CD4-positive, alpha-beta T cell treated with Interleukin-6 at 100 ng/mL for 8 hours (primary cell): ENCODE data around the gene MRGPRF.

Source experiments
- DNase-seq: peaks from one replicate; pipeline ENCODE4 v3.0.0-alpha.2; 2020; ENCODE audit warnings: mixed read lengths, low spot score

Gene MRGPRF

GRCh38 chr11:69013009-69013951 is at the start of gene MRGPRF:
Gene MRGPRF (minus strand): TSS chr11:69013246. CDS start chr11:69009901, 3,345 bp downstream.
- DNase-seq = no peak

GRCh38 chr11:69062169-69062855 is 49.3 kb upstream of the MRGPRF start:
- DNase-seq = no peak

DNA sequence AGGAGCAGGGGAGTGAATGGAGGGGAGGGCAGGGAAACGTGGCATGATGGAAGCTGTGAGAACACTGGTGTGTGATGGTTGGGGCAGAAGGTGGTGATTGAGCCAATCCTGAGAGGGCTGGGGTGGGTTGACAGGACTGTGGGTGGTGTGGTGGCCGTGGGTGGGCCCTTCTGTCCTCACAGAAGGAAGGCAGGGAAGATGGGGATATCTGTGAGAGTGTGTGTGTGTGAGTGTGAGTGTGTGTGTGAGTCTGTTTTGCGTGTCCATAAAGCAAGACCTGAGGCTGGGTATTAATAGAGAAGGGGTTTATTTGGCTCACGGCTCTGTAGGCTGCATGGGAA is 48.6 kb upstream of the MRGPRF start:
- no peak for DNase-seq

GRCh38 chr11:69060806-69061712 is 48.0 kb upstream of the MRGPRF start:
- DNase-seq = no peak

GRCh38 chr11:69059985-69060384 is 46.9 kb upstream of the MRGPRF start:
- no peak for DNase-seq

GRCh38 chr11:69059429-69059828 is 46.4 kb upstream of the MRGPRF start:
- DNase-seq = no peak

- no peak for DNase-seq
These were observed 45.6 kb upstream of the MRGPRF start for GRCh38 chr11:69058511-69059270.

GRCh38 chr11:69057801-69058200 is 44.8 kb upstream of the MRGPRF start:
- DNase-seq = no peak

DNA sequence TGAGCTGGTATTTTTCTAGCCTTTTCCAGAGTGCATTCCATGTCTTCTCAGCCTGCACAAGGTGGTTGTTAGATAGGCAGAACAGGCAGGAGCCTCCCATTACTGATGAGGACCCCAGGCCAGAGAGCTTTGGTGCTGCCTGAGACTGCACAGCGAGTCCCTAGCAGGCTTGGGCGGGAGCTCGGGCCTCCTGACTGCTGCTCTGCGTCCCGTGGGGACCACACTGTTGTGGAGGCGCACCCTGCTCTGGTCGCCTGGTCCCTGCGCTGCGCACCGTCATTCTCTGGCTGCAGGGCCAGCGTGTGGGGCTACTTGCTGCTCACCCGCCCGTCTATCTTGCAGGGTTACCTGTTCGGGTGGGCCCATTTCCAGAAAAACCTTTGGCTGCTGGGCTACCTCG is 44.2 kb upstream of the MRGPRF start:
- no peak for DNase-seq

DNA sequence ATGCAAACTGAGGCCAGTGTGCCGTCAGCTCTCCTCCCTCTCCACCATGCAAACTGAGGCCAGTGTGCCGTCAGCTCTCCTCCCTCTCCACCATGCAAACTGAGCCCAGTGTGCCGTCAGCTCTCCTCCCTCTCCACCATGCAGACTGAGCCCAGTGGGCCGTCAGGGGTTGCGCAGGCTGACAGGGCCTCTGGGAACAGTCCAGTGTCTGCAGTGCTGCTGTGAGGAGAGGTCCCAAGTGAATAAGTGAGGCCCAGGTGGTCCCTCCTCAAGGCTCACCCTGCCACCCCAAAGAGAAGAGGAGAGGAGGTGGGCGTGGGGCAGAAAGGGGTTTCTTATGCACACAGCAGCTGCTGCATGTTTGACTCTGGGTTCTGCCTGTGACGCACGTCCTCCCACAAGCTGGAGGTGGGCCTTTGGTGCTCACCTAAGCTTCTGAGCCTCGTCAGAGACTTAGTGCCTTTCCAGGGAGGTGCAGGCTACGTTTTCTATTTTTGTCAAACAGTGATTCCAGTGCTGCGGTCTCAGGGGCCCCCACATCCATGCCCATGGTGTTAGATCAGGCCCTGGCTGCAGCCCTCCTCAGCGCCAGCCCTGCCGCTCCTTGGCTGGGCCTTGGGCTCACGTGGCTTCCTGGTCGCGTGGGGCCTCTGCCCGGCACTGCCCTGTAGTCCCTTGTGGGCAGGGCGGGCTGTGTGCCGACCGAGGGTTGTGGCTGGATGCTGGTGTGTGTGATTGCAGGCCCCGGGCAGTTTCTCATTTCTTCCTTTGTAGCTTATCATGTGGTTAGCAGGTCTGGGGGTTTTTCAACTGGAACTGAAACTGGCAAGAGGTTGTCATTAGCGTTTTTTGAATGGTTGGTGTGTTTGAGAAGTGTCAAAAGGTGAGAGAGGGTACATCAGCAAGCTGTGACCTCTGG is 42.8 kb upstream of the MRGPRF start:
- no peak for DNase-seq

DNA sequence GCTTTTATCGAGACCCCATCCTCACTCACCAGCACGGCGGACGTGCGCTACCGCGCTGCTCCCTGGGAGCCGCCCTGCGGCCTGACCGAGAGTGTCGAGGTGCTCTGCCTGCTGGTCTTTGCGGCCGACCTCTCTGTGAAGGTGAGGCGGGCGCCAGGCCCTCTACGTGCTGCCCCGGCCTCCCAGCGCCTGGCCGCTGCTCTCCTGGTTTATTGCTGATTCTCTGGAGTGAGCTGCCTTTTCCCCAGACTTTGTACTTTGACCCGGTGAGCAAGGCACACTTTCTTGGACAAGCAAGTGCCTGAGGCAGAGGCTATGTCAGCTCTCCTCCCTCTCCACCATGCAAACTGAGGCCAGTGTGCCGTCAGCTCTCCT is 42.2 kb upstream of the MRGPRF start:
- DNase-seq = no peak

- no peak for DNase-seq
These were observed 41.6 kb upstream of the MRGPRF start for GRCh38 chr11:69054397-69055211.

DNA sequence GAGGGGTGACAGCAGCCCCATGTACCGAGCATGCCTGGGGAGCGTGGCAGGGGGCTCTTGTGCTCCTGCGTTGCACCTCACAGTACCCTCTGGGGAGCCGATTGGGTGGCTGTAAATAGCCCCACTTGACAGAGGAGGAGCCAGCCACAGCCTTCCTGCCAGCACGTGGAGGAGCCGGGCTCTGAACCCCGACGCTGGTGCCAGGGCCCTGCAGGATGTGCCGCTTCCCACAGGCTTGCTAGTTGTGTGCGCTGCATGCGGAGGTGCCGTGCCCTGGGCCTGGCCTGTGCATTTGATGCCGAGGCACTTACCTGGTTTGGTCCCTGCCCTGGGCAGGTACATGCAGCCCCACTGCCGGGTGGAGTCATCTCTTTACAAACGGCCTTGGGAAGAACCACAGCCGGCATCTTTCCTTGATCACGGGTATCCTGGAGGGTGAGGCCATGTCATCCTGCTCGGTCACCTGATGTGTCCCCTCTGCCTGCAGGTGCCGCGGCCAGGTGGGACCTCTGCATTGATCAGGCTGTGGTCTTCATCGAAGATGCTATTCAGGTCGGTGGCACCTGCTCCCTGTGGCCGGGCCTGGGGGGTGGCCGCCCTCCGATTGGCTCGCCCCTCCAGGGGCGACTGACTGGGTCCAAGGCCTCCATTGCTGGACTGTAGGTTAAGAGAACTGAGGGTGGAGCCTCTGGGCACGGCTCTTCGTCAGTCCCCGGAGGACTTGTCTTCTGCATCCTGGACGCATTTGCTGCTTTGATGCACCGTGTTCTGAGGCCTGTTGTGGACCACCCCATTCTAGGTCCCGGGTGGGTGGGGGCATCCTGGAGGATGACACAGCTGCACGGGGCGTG is 40.7 kb upstream of the MRGPRF start:
- DNase-seq = no peak

GRCh38 chr11:69053169-69053477 is 40.1 kb upstream of the MRGPRF start:
- no peak for DNase-seq

DNA sequence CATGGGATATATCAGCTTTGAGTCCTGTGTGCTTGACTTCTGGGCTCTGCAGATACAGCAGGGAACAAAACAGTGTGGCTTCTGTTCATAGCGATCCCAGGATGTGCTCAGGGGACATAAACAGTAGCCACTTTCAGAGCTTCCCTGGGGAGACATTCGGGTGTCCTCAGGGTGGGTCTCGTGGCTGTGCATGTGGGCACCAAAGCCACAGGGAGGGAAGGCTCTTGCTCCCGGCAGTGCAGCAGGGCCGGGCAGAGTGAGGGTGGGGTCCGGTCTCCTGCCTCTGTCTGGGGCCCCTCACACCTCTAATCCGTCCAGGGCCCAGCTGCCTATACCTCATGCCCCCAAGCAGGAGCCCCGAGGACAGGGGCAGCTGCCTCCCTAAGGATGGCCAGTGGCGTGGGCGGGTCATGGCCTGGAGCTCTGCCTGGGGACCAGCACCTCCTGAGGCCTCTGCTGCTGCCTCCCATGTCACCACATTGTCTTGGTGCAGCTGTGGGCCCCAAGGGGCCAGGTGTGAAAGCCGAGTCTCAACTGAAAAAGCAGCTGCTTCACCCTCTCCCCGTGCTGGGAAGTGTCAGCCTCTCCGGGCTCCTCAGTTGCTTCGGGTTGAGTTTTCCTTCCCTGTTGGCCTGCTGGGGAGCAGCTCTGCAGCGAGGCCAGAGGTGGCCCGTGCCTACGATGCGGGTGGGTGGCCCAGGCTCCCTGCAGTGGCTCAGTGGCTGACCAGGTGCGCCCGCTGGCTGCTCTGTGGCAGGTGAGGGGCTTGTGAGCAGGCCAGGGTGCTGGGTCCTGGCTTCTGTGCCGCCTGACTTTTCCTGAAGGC is 39.5 kb upstream of the MRGPRF start:
- no peak for DNase-seq

DNA sequence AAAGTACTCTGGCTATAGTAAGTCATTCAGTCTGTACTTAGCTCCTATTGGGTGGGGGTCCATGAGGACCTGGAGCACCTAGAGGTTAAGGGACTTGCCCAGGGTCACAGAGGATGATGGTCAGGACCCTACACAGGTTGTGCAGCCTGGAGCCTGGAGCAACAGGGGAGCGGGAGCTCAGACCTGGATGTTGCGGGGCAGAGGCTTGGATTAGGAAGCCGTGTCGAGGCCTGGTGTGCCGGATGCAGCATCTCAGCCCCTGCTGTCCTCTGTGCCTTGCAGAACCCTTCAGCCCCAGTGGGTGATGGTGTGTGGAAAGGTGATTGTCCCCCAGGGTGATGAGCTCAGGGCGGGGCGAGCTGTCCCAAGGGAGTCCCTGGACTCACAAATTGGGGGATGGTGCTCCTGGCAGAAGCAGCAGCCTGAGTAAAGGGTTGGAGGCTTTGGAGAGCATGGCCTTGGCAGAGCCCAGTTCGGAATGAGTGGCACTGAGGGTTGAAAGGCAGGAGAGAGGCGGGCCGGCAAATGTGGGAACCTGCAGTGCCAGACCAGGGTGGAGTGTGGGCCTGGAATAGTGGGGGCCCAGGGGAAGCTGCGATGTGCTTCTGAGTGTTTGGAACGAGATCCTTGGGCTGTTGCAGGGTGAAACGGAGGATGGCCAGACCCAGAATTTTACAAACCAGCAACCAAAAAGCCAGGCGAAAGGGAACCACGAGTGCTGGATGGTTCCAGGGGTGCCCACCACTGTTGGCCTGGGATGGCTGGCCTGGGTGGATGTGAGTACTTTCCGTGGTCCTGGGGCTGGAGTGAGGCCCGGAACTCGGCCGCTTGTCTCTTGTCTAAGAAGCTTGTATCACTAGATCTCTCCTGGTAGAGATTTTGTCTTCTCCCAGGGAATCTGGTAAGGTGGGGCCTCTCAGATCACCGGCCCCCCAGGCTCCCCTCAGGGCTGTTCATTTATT is 38.6 kb upstream of the MRGPRF start:
- no peak for DNase-seq
